Fibroblast of upper back skin (primary cell): ENCODE data around the gene AK3.
"Not testable (repeated sequence)": the region's sequence is repeated elsewhere in the genome, so short reads cannot be mapped to it uniquely, and the experiment has no call there.

Experiments
- DNase-seq: peaks from one replicate; pipeline ENCODE4 v3.0.0-alpha.2; 2013

The AK3 gene

DNA sequence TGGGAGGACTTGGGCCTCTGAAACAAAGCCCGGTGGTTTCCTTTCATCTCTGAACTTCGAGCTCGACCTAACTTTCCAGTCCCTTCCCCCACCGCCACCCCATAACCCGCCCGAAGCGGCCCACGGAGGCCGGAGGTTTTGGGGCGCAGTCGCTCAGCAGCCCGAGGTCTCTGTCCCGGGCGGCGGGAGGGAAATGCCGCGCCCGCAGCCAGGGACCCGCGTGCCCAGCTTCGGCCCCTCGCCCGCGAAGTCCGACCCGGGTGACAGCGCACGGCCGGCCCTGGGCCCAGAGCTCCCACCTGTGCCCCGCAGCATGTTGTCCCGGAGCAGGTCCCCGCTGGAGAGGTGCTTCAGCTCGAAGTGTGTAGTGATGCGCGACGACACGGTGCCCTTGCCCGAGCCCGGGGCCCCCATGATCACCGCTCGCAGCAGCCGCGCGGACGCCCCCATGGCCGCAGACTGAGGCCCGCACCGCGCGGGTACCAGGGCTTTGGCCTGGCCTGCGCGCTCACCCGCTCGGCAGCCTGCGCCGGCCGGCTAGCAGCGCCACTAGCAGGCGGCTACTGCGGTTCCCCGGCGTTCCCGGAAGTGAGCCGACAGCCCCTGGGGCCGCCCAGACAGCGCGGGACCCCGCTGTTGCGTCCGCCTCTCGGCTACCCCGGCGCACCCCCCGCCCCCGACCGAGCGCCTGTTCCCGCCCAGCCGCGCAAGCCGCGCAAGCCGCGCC is at the start of gene AK3:
TSS of gene AK3 (minus strand) at position 565 of the 727 bp plus-strand sequence. CDS start at position 450, 115 bp downstream.
- peak; percentile 84 for DNase-seq

DNA sequence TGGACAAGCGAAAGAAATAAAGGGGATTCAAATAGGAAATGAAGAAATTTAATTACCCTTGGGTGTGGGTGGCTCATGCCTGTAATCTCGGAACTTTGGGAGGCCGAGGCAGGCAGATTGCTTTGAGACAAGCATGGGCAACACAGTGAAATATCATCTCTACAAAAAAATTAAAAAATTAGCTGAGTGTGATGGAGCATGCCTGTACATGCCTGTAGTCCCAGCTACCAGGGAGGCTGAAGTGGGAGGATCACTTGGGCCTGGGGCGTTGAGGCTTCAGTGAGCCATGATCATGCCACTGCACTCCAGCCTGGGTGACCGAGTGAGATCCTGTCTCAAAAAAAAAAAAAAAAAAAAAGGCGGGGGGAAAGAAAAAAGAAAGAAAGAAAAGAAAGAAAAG is 47.7 kb upstream of the AK3 start:
- DNase-seq: no peak

DNA sequence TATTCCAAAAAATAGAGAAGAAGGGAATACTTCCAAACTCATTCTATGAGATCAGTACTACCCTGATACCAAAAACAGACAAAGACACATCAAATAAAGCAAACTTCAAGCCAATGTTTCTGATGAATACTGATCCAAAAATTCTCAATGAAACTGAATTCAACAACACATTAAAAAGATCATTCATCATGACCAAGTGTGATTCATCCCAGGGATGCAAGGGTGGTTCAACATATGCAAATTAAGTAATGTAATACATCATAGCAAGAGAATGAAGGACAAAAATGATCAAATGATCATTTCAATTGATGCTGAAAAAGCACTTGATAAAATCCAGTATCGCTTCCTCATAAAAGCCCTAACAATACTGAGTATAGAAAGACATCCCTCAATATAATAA is 46.9 kb upstream of the AK3 start:
- DNase-seq: no peak

DNA sequence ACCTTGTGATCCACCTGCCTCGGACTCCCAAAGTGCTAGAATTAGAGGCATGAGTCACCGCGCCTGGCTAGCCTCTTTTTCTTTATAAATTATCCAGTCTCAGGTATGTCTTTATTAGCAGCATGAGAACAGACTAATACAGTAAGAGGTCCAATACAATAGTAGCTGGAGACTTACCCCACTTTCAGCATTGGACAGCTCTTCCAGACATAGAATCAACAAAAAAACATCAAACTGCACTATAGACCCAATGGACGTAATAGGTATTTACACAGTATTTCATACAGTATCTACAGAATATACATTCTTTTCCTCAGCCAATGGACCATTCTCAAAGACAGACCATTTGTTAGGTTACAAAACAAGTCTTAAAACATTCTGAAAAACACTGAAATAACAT is 45.6 kb upstream of the AK3 start:
- no peak for DNase-seq

DNA sequence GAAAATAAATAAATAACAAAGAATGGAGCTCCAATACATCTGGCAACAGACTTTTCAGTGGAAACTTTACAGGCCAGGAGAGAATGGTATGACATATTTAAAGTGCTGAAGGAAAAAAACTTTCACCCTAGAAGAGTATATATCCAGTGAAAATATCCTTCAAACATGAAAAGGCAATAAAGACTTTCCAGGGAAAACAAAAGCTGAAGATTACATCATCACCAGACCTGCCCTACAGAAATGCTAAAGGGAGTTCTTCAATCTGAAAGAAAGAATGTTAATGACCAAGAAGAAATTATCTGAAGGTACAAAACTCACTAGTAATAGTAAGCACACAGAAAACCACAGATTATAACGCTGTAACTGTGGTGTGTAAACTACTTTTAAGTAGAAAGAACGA is 43.4 kb upstream of the AK3 start:
- DNase-seq: no peak

DNA sequence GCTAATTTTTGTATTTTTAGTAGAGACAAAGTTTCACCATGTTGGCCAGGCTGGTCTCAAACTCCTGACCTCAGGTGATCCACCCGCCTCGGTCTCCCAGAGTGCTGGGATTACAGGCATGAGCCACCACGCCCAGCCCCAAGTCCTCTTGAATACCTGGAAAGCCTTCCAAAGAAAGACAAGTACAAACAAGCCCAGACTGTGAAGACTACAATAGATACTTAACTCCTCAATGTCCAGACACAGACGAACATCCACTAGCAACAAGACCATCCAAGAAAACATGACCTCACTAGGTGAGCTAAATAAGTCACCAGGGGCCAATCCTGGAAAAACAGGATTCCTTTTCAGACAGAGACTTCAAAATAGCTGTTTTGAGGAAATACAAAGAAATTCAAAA is 42.2 kb upstream of the AK3 start:
- DNase-seq: not testable (repeated sequence)

DNA sequence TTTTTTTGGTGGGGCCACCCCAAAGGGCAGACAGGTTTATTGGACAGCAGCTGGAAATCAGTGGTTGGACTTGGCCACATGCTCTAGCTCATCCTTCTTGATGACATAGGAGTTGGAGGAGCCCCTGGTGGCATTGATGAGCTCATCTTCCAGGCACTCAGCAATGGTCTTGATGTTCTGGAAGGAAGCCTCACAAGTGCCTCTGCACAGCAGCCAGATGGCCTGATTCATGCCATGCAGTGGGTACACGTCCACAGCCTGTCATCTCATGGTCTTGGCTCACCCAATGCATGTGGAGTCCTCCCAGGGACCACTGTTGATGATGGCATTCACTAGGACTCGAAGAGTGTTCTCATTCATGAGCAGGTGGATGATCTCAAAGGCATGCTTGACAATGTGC is 40.4 kb upstream of the AK3 start:
- peak; percentile 3 for DNase-seq

DNA sequence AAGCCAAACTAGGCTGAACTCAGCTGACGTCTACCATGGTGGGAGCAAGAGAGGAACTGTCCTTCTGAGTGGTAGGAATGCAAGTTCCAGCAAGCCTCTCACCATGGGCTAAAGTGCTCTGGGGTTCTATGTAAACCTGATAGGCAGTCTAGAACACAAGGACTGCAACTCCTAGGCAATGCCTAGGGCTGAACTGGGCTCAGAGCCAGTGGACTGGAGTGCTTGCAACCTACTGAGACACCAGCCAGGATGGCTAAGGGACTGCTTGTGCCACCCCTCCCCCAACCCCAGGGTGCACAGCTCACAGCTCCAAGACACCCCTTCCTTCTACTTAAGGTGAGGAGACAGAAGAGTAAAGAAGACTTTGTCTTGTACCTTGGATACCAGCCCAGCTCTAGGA is 39.6 kb upstream of the AK3 start:
- DNase-seq: no peak

DNA sequence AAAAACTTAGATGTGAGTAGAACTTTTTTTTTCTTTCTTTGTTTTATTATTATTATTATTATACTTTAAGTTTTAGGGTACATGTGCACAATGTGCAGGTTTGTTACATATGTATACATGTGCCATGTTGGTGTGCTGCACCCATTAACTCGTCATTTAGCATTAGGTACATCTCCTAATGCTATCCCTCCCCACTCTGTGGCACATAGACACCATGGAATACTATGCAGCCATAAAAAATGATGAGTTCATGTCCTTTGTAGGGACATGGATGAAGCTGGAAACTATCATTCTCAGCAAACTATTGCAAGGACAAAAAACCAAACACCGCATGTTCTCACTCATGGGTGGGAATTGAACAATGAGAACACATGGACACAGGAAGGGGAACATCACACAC is 34.0 kb upstream of the AK3 start:
- not testable (repeated sequence) for DNase-seq

DNA sequence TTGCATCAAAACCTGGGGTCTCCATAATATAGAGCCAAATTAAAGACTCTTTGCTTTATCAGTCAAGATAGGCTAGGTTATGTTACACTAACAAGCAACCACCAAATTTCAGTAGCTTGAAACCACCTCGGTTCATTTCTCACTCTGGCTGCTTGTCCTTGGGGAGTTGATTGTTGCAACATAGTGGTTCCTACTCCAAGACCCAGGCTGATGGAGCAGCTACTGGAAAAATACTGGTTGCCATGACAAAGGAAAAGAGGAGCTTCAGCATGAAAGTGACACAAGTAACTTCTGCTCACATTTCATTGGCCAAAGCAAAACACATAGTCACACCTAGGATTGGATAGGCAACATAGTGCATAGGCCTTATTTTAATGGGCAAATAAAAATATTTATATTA is 33.2 kb upstream of the AK3 start:
- peak; percentile 53 for DNase-seq

DNA sequence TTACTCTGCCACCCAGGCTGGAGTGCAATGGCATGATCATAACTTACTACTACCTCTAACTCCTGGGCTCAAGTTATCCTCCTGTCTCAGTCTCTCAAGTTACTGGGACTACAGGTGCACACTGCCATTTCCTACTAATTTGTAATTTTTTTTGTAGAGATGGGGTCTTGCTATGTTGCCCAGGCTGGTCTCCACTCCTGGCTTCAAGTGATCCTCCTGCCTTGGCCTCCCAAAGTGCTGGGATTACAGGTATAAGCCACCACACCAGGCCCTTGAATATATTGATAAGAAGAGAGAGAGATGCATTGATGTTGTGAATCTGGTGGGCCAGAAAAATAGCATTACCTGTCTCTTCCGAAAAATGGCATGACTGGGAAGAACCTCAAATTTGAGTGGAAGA is 30.8 kb upstream of the AK3 start:
- DNase-seq: no peak

DNA sequence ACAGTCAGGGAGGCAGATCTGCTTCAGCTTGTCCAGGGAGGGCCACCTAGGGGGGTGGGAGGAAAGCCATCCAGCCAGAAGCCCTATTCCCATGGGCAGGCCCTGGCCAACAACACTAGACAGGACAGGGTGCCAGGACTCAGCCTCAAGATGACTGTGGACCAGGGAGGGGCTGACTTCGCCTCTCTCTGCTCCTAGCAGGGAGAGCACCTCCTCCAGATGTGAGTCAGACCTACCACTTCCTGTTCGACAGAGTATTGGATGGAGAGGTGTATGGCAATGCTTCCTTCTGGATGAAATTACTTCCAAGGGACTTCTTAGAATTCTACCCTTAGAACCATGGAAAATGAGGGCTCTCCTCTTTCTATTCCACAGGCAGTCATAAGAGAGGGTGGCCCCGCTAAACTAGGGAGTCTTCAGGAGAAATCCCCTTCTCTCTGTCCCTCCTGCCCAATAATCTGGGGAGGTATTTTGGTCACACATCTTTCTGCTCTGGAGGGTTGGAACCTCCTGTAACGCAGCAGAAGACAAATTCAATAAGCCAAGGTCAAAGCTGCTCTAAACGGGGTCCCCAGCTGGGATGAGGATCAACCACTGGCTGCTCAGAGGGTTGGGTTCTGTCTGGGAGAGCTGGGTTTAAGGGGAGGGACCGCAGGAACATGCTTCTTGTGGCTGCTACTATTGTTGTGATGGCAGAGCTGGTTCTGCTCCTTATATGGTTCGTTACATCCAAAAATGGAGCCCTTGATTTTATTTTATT is 28.5 kb upstream of the AK3 start:
- DNase-seq: peak; percentile 39

DNA sequence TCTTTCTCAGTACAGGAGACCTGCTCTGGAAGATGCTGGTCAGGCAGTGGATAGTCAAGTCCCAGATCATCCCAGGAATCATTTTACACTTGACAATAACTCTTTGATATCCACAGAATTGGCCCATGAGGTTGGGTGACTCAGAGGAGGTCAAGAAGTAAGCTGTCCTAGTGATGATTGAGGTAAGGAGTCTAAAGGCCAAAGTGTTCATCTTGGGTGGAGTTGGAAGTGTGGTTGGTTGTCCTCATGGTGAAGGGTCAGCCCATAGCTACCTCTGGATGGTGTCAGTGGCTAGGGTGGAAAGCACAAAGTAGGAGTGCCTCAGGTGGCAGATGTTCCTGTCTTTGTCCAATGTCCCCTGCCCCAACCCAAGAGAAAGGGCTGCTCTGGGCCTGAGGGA is 27.7 kb upstream of the AK3 start:
- no peak for DNase-seq

DNA sequence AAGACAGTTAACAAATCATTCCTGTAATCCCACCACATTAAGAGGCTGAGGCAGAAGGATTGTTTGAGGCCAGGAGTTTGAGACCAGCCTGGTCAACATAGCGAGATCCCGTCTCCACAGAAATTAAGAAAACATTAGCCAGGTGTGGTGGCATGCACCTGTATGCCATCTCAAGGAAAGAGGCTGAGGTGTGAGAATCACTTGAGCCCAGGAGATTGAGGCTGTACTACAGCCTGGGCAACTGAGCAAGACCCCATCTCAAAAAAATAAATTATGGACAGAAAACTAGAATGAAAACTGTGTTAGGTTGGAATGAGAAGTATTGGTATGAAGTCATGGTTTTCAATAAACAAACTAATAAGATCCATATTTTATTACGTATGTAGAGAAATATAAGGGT is 23.0 kb upstream of the AK3 start:
- no peak for DNase-seq

DNA sequence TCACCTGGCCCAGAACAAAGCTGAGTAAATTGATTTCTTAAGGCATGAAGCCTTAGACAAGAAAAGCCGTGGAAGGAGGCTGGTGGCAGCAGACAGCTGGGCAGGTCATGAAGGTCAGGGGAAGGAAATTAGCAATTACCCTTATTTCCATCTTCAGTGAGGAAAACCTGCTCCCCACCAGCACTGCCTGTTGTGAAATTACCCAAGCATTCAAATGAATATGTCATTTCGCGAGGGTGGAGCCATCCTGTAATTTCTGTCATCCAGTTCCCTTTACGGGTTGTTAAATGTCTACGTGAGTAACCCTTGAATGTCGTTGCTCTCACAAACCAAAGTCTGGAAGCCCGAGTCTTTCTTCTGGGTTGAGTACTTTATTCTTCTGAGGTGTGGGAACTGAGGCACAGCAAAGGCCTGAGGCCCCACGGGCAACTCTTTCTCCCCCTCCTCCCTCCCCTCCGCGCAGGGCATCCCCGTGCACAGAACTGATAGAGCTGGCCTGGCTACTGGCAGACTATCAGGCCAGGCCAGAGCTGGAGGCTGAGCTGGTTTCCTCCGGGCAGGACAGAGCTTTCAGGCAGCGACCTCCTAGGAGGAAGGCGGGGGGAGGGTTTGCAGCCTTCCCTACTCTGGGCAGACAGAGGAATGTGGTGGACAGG is 22.0 kb upstream of the AK3 start:
- DNase-seq: peak; percentile 58

DNA sequence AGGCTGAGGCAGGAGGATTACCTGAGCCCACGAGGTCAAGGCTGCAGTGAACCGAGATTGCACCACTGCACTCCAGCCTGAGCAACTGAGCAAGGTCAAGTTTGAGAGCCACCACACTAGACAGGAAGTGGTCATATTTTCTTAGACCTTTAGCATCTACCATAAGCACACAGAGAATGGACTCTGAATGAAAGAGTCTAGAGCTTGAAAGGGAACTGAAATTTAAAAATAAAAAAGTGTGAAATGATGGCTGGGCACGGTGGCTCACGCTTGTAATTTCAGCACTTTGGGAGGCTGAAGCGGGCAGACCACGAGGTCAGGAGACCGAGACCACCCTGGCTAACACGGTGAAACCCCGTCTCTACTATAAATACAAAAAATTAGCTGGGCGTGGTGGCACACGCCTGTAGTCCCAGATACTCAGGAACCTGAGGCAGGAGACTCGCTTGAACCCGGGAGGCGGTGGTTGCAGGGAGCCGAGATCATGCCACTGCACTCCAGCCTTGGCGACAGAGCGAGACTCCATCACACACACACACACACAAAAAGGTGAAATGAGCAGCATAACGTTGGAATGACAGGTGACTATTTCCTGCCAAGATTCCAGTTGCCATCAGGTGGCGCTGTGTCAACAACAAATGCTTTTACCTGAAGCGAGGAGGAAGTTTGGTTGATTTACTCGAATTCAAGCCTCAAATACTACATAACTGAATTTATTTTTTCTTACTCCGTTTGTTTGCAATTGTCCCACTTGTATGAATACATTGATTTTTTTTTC is 21.3 kb upstream of the AK3 start:
- DNase-seq: peak; percentile 67

DNA sequence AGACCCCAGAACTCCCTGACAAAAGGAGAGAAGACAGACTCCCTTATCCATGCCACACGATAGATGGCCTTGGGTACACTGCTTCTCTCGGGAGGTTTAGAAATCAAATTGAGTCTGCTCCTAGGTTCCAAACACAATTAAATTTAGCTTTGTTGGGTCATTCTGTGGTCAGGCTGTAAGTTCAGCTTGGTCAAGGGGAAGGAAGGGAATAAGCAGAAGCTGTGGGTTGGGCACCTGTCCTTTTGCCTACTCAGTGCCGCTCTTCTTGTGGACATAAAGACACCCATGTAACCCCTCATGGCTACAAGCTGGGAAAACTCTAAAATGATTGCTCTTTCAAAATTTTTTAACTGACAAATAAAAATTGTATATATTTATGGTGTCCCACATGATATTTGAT is 19.1 kb upstream of the AK3 start:
- DNase-seq: no peak

DNA sequence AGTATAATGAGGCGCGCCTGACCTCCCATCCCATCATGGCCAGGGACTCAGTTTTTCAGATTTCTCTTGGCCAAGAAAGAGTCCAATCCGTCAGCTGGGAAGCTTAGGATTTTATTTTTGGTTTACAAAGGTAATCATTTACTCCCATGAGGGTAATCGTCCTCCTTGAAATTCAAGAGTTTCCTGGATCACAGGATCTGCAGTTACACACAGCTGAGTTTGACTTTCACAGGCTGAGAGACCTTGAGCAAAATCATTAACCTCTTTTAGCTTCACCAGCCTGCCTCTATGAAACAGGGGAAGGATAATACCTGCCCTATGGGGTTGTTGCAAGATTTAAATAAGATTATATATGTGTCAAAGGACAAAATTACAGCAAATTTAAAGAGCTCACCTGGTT is 15.4 kb upstream of the AK3 start:
- DNase-seq: no peak

DNA sequence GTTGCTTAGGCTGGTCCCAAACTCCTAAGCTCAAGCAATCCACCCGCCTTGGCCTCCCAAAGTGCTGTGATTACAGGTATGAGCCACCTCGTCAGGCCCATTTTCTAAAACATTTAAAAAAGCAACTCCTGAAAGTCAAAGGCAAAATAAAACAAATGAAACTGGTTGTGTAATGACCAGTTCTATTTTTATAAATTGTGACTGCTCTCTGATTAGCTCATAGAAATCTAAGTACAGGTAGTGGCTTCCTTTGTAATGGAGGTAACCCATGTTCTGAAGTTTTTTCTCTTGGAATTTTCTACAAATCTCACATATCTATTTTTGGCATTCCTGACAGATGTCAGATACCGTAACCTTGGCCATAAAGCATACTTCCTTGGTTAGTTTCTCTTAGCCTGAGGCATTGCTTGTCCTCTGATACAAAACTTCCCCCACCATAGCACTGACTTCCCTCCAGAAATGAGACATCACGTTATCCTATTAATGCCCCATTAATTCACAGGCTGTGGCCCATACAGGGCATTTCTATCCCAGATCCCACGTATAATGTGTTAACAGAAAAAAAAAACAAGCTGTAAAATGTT is 14.1 kb upstream of the AK3 start:
- no peak for DNase-seq

DNA sequence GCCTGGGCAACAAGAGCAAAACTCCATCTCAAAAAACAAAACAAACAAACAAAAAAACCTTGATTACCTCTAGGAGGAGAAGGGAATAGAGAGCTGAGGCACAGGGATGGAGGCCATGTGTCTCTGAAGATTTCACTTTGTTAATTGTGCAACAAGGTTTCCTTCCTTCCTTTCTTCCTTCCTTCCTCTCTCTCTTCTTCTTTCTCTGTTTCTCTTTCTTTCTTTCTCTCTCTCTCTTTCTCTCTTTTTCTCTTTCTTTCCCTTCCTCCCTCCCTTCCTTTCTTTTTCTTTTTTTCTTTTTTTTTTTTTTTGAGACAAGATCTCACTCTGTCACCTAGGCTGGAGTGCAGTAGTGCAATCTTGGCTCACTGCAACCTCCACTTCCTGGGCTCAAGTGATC is 13.5 kb upstream of the AK3 start:
- DNase-seq: not testable (repeated sequence)

DNA sequence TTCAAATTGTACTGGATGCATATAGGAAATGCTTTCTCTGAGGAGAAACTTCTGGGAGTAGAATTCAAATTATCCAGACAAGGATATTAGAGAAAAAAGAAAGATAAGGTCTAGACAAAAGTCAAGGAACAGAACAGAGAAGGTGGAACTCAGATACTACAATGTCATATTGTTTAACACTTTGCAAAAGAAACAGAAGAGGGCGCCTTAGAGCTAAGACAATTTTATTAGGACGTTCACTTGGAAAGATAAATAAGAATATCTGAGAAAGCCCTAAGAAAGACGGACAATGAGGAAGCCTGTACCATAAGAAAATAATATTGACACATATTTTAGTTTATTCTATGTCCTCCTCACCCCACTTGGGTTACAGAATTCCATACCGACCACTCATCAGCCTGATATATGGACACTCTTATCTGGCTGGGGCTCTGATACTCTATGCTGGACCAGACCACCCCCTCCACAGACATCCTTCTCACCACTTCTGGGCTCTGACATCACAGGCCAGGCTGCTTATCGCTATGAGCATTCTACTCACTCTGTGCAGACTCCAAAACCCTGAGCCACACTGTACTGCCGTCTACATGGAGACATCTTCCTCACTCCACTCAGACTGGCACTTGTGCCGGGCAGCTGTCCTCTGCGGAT is 9.1 kb upstream of the AK3 start:
- DNase-seq: peak; percentile 41

DNA sequence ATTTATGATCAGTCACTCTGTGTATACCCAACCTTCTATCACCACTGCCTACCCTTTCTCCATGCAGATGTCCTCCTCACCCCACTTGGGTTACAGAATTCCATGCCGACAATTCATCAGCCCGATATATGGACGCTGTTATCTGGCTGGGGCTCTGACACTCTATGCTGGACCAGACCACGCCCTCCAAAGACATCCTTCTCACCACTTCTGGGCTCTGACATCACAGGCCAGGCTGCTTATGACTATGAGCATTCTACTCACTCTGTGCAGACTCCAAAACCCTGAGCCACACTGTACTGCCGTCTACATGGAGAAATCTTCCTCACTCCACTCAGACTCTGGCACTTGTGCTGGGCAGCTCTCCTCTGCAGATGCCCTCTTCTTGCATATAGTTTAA is 7.6 kb upstream of the AK3 start:
- DNase-seq: no peak
